OCI-LY7 (cell line): ENCODE measurements around the gene SMCHD1. TPM values are rescaled to one million over a fixed set of nuclear protein-coding genes. Genes with fewer than 3 reads are reported as not detected.

Experiments used
- BruUV-seq: library from RNA; stranded (reverse); fragments of 400-500 nt; replicated peaks from 2 replicates; lab custom pipeline; 2021; lab: Mats Ljungman, UMichigan
- CTCF ChIA-PET: fragments of 300-600 bp; sonication (Branson Sonifier 250); formaldehyde crosslinking; loops from one replicate; lab custom pipeline; 2022; ENCODE audit warnings: antibody characterized with exemption; ENCODE audit not compliant: unreplicated experiment; lab: Charles Lee
- POLR2A ChIA-PET: fragments of 300-600 bp; sonication (Branson Sonifier 250); formaldehyde crosslinking; loops from one replicate; lab custom pipeline; 2022; ENCODE audit warnings: antibody characterized with exemption; lab: Charles Lee
- DNase-seq: peaks from one replicate; pipeline ENCODE4 v3.0.0-alpha.2; 2015; ENCODE audit warnings: low spot score
- H2AFZ ChIP-seq: fragments of 200-600 bp; sonication (generic), shearing (Covaris generic); 2 replicates; pipeline ENCODE4 v1.6.1; 2014; ENCODE audit warnings: mild to moderate bottlenecking, antibody characterized with exemption, low read length, moderate library complexity
- H3K27ac ChIP-seq: fragments of 200-600 bp; sonication (generic); 2 replicates; pipeline ENCODE4 v1.5.1; 2014; ENCODE audit warnings: mixed run types, low read depth, mild to moderate bottlenecking, moderate library complexity, low read length, inconsistent platforms; ENCODE audit not compliant: poor library complexity, severe bottlenecking
- H3K36me3 ChIP-seq: fragments of 200-600 bp; sonication (generic); 2 replicates; pipeline ENCODE4 v1.6.1; 2014; ENCODE audit warnings: mild to moderate bottlenecking, antibody characterized with exemption, low read length, moderate library complexity, mixed read lengths; ENCODE audit not compliant: insufficient read depth
- H3K4me1 ChIP-seq: fragments of 200-600 bp; sonication (generic); 2 replicates; pipeline ENCODE4 v1.5.1; 2014; ENCODE audit warnings: mild to moderate bottlenecking, low read length; ENCODE audit not compliant: insufficient read depth, poor library complexity, severe bottlenecking
- H3K4me2 ChIP-seq: fragments of 200-600 bp; sonication (generic); 2 replicates; pipeline ENCODE4 v1.6.1; 2014; ENCODE audit warnings: mild to moderate bottlenecking, low read length
- H3K4me3 ChIP-seq: fragments of 200-600 bp; sonication (generic); 2 replicates; pipeline ENCODE4 v1.5.1; 2014; ENCODE audit warnings: mild to moderate bottlenecking, low read depth, low read length; ENCODE audit not compliant: poor library complexity, severe bottlenecking
- H3K79me2 ChIP-seq: fragments of 200-600 bp; sonication (generic); 2 replicates; pipeline ENCODE4 v1.6.1; 2016; ENCODE audit warnings: low read depth, mild to moderate bottlenecking, low read length, moderate library complexity, mixed read lengths; ENCODE audit not compliant: insufficient read depth
- H3K9me2 ChIP-seq: fragments of 200-600 bp; sonication (generic); 2 replicates; pipeline ENCODE4 v1.6.1; 2016; ENCODE audit warnings: mild to moderate bottlenecking, low read length, mixed read lengths; ENCODE audit not compliant: insufficient read depth
- H3K9me3 ChIP-seq: fragments of 200-600 bp; sonication (generic); 2 replicates; pipeline ENCODE4 v1.6.1; 2014; ENCODE audit warnings: mild to moderate bottlenecking, mixed run types, low read length, mixed read lengths
- H4K20me1 ChIP-seq: fragments of 200-600 bp; sonication (generic); 2 replicates; pipeline ENCODE4 v1.6.1; 2014; ENCODE audit warnings: mild to moderate bottlenecking, antibody characterized with exemption, low read length, moderate library complexity, mixed read lengths; ENCODE audit not compliant: insufficient read depth
- CTCF ChIP-seq: fragments of 200-600 bp; sonication (generic); conservative IDR thresholded peaks from 2 replicates; pipeline ENCODE4 v1.5.1; 2014; ENCODE audit warnings: mild to moderate bottlenecking, antibody characterized with exemption, low read length, moderate library complexity, mixed read lengths
- EZH2phosphoT487 ChIP-seq: fragments of 200-600 bp; sonication (generic); IDR thresholded peaks from 2 replicates; pipeline ENCODE4 v1.6.1; 2018; ENCODE audit warnings: low read depth, borderline replicate concordance, mild to moderate bottlenecking, mixed run types, antibody characterized with exemption, low read length, moderate library complexity, mixed read lengths
- intact Hi-C: fragments of 100-400 bp; cut with micrococcal nuclease; formaldehyde crosslinking; loops from one replicate; pipeline ENCODE4 v1.10.0; 2022; ENCODE audit not compliant: unreplicated experiment
- total RNA-seq, 2 experiments: library from RNA; depleted of rRNA in 1 of 2; stranded (reverse); fragments of >200 nt in 1 of 2; shearing (Covaris generic) in 1 of 2; gene quantifications; 2 replicates each; pipeline ENCODE4 v1.2.3, GENCODE V29; 2014 to 2022

The SMCHD1 gene
- total RNA-seq, 2 experiments from 2014 or later = 114 to 140 TPM

- ChIA-PET POLR2A (interaction anchor here (0.7 to 1.0 kb wide), 2 partner anchors 11 to 13 kb away, joined by 3 to 5 read pairs; no protein-coding TSS in a partner anchor), CTCF (no interaction called here)
- H3K27ac ChIP-seq = no peak overlapping the region
- no peaks in the 10 kb centered on the region for H3K9me2 ChIP-seq
- no peak overlapping the region for H3K4me2 ChIP-seq
- peaks cover 60% of the 10 kb centered on the region for H3K79me2 ChIP-seq
- no peak for TF ChIP-seq CTCF
- TF ChIP-seq EZH2phosphoT487 = no peak
- DNase-seq = no peak
- intact Hi-C loops = no loop called here
- peaks cover 5% of the 10 kb centered on the region; the same call in 1 of the 2 replicates for H3K9me3 ChIP-seq
- no TSS peak for BruUV-seq
- no peak overlapping the region for H2AFZ ChIP-seq
- H3K36me3 ChIP-seq = peaks cover 99% of the 10 kb centered on the region
- no peak overlapping the region for H3K4me3 ChIP-seq
- H3K4me1 ChIP-seq = peaks cover 14% of the 10 kb centered on the region
- no peaks in the 10 kb centered on the region for H4K20me1 ChIP-seq
Measured at GRCh38 chr18:2692508-2692907, 37.0 kb downstream of the SMCHD1 start.

DNA sequence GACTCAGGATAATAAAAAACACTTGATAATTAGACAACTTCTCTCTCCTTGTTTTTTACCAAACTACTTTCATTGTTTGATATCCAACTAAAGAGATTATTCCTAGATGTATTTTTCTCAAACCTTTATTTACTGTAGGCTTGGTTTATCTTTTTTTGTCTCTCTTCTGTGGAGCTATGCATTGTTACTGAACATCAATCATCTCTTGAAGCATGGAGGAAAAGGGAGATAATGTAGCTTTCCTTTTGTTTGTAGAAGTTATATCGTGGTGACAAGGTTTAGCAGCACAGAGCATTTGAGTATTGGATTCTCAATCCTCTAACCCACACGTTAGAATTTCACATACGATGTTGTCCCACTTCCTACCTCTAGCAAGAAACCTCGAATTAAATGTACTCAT, 41.7 kb downstream of the SMCHD1 start:
- BruUV-seq = no TSS peak

More for the DNA sequence above, 41.7 kb downstream of the SMCHD1 start:
- H3K36me3 ChIP-seq = peaks cover 100% of the 10 kb centered on the region
- H3K4me3 ChIP-seq = no peak overlapping the region
- TF ChIP-seq CTCF = no peak
- TF ChIP-seq EZH2phosphoT487 = no peak
- ChIA-PET POLR2A (interaction anchor here (1.3 to 2.2 kb wide), 3 partner anchors 10 to 21 kb away, joined by 4 to 13 read pairs (median 5); no protein-coding TSS in a partner anchor), CTCF (no interaction called here)
- peaks cover 24% of the 10 kb centered on the region; the same call in 1 of the 2 replicates for H3K79me2 ChIP-seq
- H2AFZ ChIP-seq = no peak overlapping the region
- intact Hi-C loops = loop anchor here (5.0 kb wide), 1 partner anchor 100 kb away; no protein-coding TSS in a partner anchor
- DNase-seq = no peak
- no peaks in the 10 kb centered on the region for H3K9me3 ChIP-seq
- H4K20me1 ChIP-seq = no peaks in the 10 kb centered on the region
- H3K4me1 ChIP-seq = no peaks in the 10 kb centered on the region
- no peak overlapping the region for H3K4me2 ChIP-seq
- H3K9me2 ChIP-seq = no peaks in the 10 kb centered on the region
- H3K27ac ChIP-seq = no peak overlapping the region
